Colonic mucosa (tissue), 4 donors: ENCODE results near the gene SETD2. TPM values are rescaled to one million over a fixed set of nuclear protein-coding genes. Genes with fewer than 3 reads are reported as not detected.

Experiments used
- DNase-seq: peaks from one replicate; pipeline ENCODE4 v3.0.0-alpha.2; 2020
- H3K27ac ChIP-seq: fragments of 200-600 bp; one replicate; pipeline ENCODE4 v1.8.0; 2021
- H3K27me3 ChIP-seq: fragments of 200-600 bp; one replicate; pipeline ENCODE4 v1.8.0; 2021
- H3K36me3 ChIP-seq: fragments of 200-600 bp; one replicate; pipeline ENCODE4 v1.8.0; 2021
- H3K4me1 ChIP-seq: fragments of 200-600 bp; one replicate; pipeline ENCODE4 v1.8.0; 2021; ENCODE audit warnings: mild to moderate bottlenecking
- H3K4me3 ChIP-seq: fragments of 200-600 bp; one replicate; pipeline ENCODE4 v1.8.0; 2021
- H3K9ac ChIP-seq, 2 donors: one replicate each; pipeline ENCODE4 v1.7.0; 2013; ENCODE audit warnings: control low read depth in 2 of 2, low read depth in 2 of 2, low read length in 2 of 2
- H3K9me3 ChIP-seq: fragments of 200-600 bp; one replicate; pipeline ENCODE4 v1.8.0; 2021
- CTCF ChIP-seq: fragments of 200-600 bp; IDR thresholded peaks from one replicate; pipeline ENCODE4 v1.8.0; 2022; ENCODE audit warnings: antibody characterized with exemption, mild to moderate bottlenecking
- intact Hi-C: fragments of 100-400 bp; cut with DNase I; formaldehyde crosslinking; loops from one replicate; pipeline ENCODE4 v1.14.1; 2022
- total RNA-seq, 2 donors: library from RNA; stranded (reverse); fragmentation: NEBNext Ultra II Directional in 1 of 2; extraction: Animal tissue kit (Norgen Biotek cat#: 25700) in 1 of 2; gene quantifications; one replicate each; pipeline ENCODE4 v1.2.1, GENCODE V29; 2021
- donor health status: healthy.
- donor health status: DM: no; HTN: no; CAD: no.
- donor health status: DM: no; HTN: no; CAD: no.

Gene SETD2
- total RNA-seq, 2 donors from 2014 or later = 39.5 to 48.6 TPM

GRCh38 chr3:47007482-47008233, 156.3 kb downstream of the SETD2 start:
- no peak overlapping the region for H3K4me3 ChIP-seq
- intact Hi-C loops = no loop called here
- DNase-seq = peak; percentile 16
- H3K27me3 ChIP-seq = no peaks in the 10 kb centered on the region
- H3K36me3 ChIP-seq = no peaks in the 10 kb centered on the region
- no peaks in the 10 kb centered on the region for H3K9me3 ChIP-seq
- no peak overlapping the region for H3K9ac ChIP-seq
- H3K4me1 ChIP-seq = no peaks in the 10 kb centered on the region
- TF ChIP-seq CTCF = no peak
- H3K27ac ChIP-seq = no peak overlapping the region

- Histone ChIP-seq H3K9ac (no peak overlapping the region), H3K4me1 (no peaks in the 10 kb centered on the region), H3K36me3 (peaks cover 5% of the 10 kb centered on the region), H3K4me3 (no peak overlapping the region), H3K27me3 (no peaks in the 10 kb centered on the region), H3K9me3 (no peaks in the 10 kb centered on the region), H3K27ac (no peak overlapping the region)
- TF ChIP-seq CTCF = no peak
- peak; percentile 16 for DNase-seq
- intact Hi-C loops = no loop called here
Measured at GRCh38 chr3:47007001-47007400, 156.9 kb downstream of the SETD2 start.

GRCh38 chr3:47006145-47006651, 157.7 kb downstream of the SETD2 start:
- H3K36me3 ChIP-seq = peaks cover 11% of the 10 kb centered on the region
- H3K9me3 ChIP-seq = no peaks in the 10 kb centered on the region
- intact Hi-C loops = no loop called here
- no peak overlapping the region for H3K27ac ChIP-seq
- no peak overlapping the region for H3K9ac ChIP-seq
- H3K4me1 ChIP-seq = no peaks in the 10 kb centered on the region
- no peak for TF ChIP-seq CTCF
- H3K27me3 ChIP-seq = no peaks in the 10 kb centered on the region
- no peak for DNase-seq
- no peak overlapping the region for H3K4me3 ChIP-seq

GRCh38 chr3:47005212-47006144, 158.4 kb downstream of the SETD2 start:
- H3K9me3 ChIP-seq = no peaks in the 10 kb centered on the region
- no peak for DNase-seq
- no peak overlapping the region for H3K9ac ChIP-seq
- H3K36me3 ChIP-seq = peaks cover 13% of the 10 kb centered on the region
- TF ChIP-seq CTCF = no peak
- H3K4me3 ChIP-seq = no peak overlapping the region
- H3K27me3 ChIP-seq = no peaks in the 10 kb centered on the region
- H3K4me1 ChIP-seq = no peaks in the 10 kb centered on the region
- intact Hi-C loops = no loop called here
- H3K27ac ChIP-seq = no peak overlapping the region

GRCh38 chr3:47004369-47005211, 159.3 kb downstream of the SETD2 start:
- Histone ChIP-seq H3K4me1 (no peaks in the 10 kb centered on the region), H3K27me3 (no peaks in the 10 kb centered on the region), H3K9me3 (no peaks in the 10 kb centered on the region), H3K4me3 (no peak overlapping the region), H3K27ac (no peak overlapping the region), H3K9ac (no peak overlapping the region), H3K36me3 (peaks cover 18% of the 10 kb centered on the region)
- no peak for TF ChIP-seq CTCF
- no peak for DNase-seq
- intact Hi-C loops = no loop called here
